ENCODE results near the gene TMEM253.

TMEM253 gene

GRCh38 chr14:21071225-21072030 is 29.4 kb upstream of the TMEM253 start:
- peak; percentile 62 for DNase-seq (ENCODE audit: low spot score)

- peak; percentile 27 for DNase-seq (ENCODE audit: low spot score)
Observed at GRCh38 chr14:21072031-21072473, 28.8 kb upstream of the TMEM253 start.

GRCh38 chr14:21072781-21073339 is 28.0 kb upstream of the TMEM253 start:
- DNase-seq (ENCODE audit: low spot score): peak; percentile 20

- DNase-seq (ENCODE audit: low spot score): no peak
Observed at GRCh38 chr14:21073921-21074320, 26.9 kb upstream of the TMEM253 start.

- DNase-seq (ENCODE audit: low spot score): peak; percentile 72
Observed at GRCh38 chr14:21074398-21075272, 26.2 kb upstream of the TMEM253 start.

- DNase-seq (ENCODE audit: low spot score): no peak
Observed at GRCh38 chr14:21075719-21076437, 25.0 kb upstream of the TMEM253 start.

- DNase-seq (ENCODE audit: low spot score): no peak
Observed at GRCh38 chr14:21077672-21078071, 23.2 kb upstream of the TMEM253 start.

GRCh38 chr14:21078287-21078686 is 22.6 kb upstream of the TMEM253 start:
- no peak for DNase-seq (ENCODE audit: low spot score)

- DNase-seq (ENCODE audit: low spot score): no peak
Observed at GRCh38 chr14:21078726-21079125, 22.1 kb upstream of the TMEM253 start.

- DNase-seq (ENCODE audit: low spot score): no peak
Observed at GRCh38 chr14:21081521-21082142, 19.2 kb upstream of the TMEM253 start.

- no peak for DNase-seq (ENCODE audit: low spot score)
Observed at GRCh38 chr14:21083565-21084325, 17.1 kb upstream of the TMEM253 start.

- DNase-seq (ENCODE audit: low spot score): no peak
Observed at GRCh38 chr14:21084396-21084795, 16.5 kb upstream of the TMEM253 start.

GRCh38 chr14:21084998-21085853 is 15.6 kb upstream of the TMEM253 start:
- DNase-seq (ENCODE audit: low spot score): no peak

- DNase-seq (ENCODE audit: low spot score): no peak
Observed at GRCh38 chr14:21086908-21087293, 14.0 kb upstream of the TMEM253 start.

- DNase-seq (ENCODE audit: low spot score): peak; percentile 94
Observed at GRCh38 chr14:21087294-21088091, 13.4 kb upstream of the TMEM253 start.

- DNase-seq (ENCODE audit: low spot score): no peak
Observed at GRCh38 chr14:21088687-21089086, 12.2 kb upstream of the TMEM253 start.

GRCh38 chr14:21089271-21089670 is 11.6 kb upstream of the TMEM253 start:
- DNase-seq (ENCODE audit: low spot score): no peak

- no peak for DNase-seq (ENCODE audit: low spot score)
Observed at GRCh38 chr14:21089877-21090193, 11.0 kb upstream of the TMEM253 start.

Data from cerebellar cortex (tissue), 1 donor.